ENCODE results near the gene PSD2. TPM values are rescaled to one million over a fixed set of nuclear protein-coding genes. Genes with fewer than 3 reads are reported as not detected.

PSD2 gene
- total RNA-seq, 1 experiment from 2014 or later = 0.79 TPM

DNA sequence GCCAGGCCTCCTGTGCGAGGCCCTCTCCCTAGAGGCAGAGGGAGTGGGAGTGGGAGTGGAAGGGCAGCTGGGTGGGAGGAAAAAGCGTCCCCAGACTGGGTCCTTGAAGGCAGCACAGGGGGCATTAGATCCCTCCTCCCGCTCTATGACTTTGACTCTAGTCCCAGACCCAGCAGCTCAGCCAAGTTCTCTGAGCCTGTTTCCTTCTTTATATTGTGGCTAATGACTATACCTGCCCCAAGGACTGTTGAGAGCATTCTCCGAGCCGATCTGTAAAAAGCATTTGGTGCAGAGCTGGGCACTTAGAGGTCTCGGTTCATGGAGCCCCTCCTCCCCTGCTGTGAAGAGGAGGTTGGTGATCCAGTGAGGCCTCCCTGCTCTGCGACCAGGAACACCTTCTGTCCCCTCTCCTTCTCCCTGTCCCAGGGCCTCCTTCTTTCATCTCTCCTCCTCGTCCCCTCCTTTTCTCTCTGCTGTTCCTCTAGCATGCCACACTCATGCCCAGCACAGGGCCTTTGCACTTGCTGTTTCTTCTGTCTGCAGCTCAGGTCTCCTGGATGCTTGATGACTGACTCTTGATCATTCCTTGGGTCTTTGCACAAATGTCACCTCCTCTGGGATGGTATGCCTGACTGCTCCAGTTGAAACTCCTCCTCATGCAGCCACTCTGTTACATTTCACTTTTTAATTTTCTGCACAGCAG, 23.4 kb upstream of the PSD2 start:
- no peak for TF ChIP-seq SRF (IDR thresholded peaks at IDR 0.05; ENCODE audit: low read depth)
- no peak for TF ChIP-seq POLR2A (IDR thresholded peaks at IDR 0.05; ENCODE audit: borderline replicate concordance, extremely low read depth, insufficient read depth, insufficient read length)
- TF ChIP-seq, protein P1, sequence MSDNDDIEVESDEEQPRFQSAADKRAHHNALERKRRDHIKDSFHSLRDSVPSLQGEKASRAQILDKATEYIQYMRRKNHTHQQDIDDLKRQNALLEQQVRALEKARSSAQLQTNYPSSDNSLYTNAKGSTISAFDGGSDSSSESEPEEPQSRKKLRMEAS (IDR thresholded peaks at IDR 0.05) = no peak
- TF ChIP-seq ZFX (IDR thresholded peaks at IDR 0.05) = 0 out of 2 replicates have a peak, but pooled peaks have one; percentile 12
- Histone ChIP-seq H3K9me2 (ENCODE audit: insufficient read depth) (no peaks in the 10 kb centered on the region), H3K36me3 (ENCODE audit: control insufficient read depth in 1 of 2, insufficient read depth in 2 of 2, low read length in 2 of 2) (no peaks in the 10 kb centered on the region), H3K4me2 (ENCODE audit: low read length) (no peak overlapping the region), H3K79me2 (ENCODE audit: insufficient read depth, low read length) (no peaks in the 10 kb centered on the region), H3K27ac (ENCODE audit: low read depth, low read length) (no peak overlapping the region), H3K4me3 (replicated peaks in 1 of 2; ENCODE audit: low read depth in 1 of 2, low read length in 2 of 2) (no peak overlapping the region), H3K9ac (ENCODE audit: low read length) (no peak overlapping the region), H3K9me3 (ENCODE audit: control insufficient read depth in 1 of 2, insufficient read depth in 1 of 2, low read depth in 1 of 2, low read length in 2 of 2) (no peaks in the 10 kb centered on the region), H3K4me1 (ENCODE audit: control insufficient read depth in 1 of 2, insufficient read depth in 2 of 2, low read length in 2 of 2) (peaks cover 7 to 24% of the 10 kb centered on the region in 2 experiments; a peak in 3 of 4 replicates), H4K20me1 (ENCODE audit: insufficient read depth) (no peaks in the 10 kb centered on the region), H2AFZ (ENCODE audit: low read depth, low read length, poor library complexity, severe bottlenecking) (no peak overlapping the region), H3K27me3 (ENCODE audit: insufficient read depth, low read length) (no peaks in the 10 kb centered on the region)
- ChIA-PET CTCF (no interaction called here), RAD21 (ENCODE audit: low non-redundant PET in 1 of 2, low total read pairs in 2 of 2, uncharacterized antibody in 2 of 2, unreplicated experiment in 2 of 2) (no interaction called here), POLR2A (no interaction called here)
- DNase-seq (ENCODE audit: low read depth, low spot score) (no peak), ATAC-seq (no peak)
- intact Hi-C loops (cut with micrococcal nuclease) = no loop called here
- no TSS peak for BruUV-seq (replicated peaks)

DNA sequence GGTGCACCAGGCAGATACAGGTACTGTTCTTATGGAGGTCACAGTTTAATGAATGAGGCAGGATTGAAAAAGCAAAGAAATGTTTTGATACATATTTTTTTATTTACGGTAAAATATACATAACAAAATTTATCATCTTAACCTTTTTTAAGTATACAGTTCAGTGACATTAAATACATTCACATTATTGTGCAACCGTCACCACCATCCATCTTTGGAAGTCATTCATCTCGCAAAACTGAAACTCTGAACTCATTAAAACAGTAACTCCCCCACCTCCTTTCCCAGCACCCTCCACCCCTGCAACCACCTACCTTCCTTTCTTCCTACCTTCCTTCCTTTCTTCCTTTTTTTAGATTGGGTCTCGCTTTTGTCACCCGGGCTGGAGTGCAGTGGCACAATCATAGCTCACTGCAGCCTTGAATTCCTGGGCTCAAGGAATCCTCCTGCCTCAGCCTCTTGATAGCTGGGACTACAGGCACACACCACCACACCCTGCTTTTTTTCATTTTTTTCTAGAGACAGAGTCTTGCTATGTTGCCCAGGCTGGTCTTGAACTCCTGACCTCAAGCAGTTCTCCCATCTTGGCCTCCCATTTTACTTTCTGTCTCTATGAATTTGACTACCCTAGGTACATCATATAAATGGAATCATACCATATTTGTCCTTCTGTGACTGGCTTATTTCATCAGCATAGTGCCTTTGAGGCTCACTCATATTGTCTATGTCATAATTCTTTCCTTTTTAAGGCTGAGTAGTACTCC, 22.5 kb upstream of the PSD2 start:
- Histone ChIP-seq H4K20me1 (ENCODE audit: insufficient read depth) (no peaks in the 10 kb centered on the region), H3K9ac (ENCODE audit: low read length) (no peak overlapping the region), H3K27ac (ENCODE audit: low read depth, low read length) (no peak overlapping the region), H3K4me3 (replicated peaks in 1 of 2; ENCODE audit: low read depth in 1 of 2, low read length in 2 of 2) (no peak overlapping the region), H3K4me2 (ENCODE audit: low read length) (no peak overlapping the region), H3K79me2 (ENCODE audit: insufficient read depth, low read length) (no peaks in the 10 kb centered on the region), H3K27me3 (ENCODE audit: insufficient read depth, low read length) (no peaks in the 10 kb centered on the region), H2AFZ (ENCODE audit: low read depth, low read length, poor library complexity, severe bottlenecking) (no peak overlapping the region), H3K36me3 (ENCODE audit: control insufficient read depth in 1 of 2, insufficient read depth in 2 of 2, low read length in 2 of 2) (no peaks in the 10 kb centered on the region), H3K9me2 (ENCODE audit: insufficient read depth) (no peaks in the 10 kb centered on the region), H3K4me1 (ENCODE audit: control insufficient read depth in 1 of 2, insufficient read depth in 2 of 2, low read length in 2 of 2) (peaks cover 7 to 24% of the 10 kb centered on the region in 2 experiments; a peak in 3 of 4 replicates), H3K9me3 (ENCODE audit: control insufficient read depth in 1 of 2, insufficient read depth in 1 of 2, low read depth in 1 of 2, low read length in 2 of 2) (no peaks in the 10 kb centered on the region)
- RAD21 ChIA-PET (ENCODE audit: low non-redundant PET in 1 of 2, low total read pairs in 2 of 2, uncharacterized antibody in 2 of 2, unreplicated experiment in 2 of 2) = no interaction called here
- BruUV-seq (replicated peaks) = no TSS peak
- DNase-seq (ENCODE audit: low read depth, low spot score) = no peak
- CTCF ChIA-PET = interaction anchor here (1.6 kb wide), 1 partner anchor 196 kb away, joined by 4 read pairs; no protein-coding TSS in a partner anchor
- POLR2A ChIA-PET = no interaction called here
- intact Hi-C loops (cut with micrococcal nuclease) = no loop called here
- no peak for ATAC-seq
- no peak for TF ChIP-seq SIN3A (IDR thresholded peaks at IDR 0.05; ENCODE audit: low read depth)
- TF ChIP-seq, protein P2, sequence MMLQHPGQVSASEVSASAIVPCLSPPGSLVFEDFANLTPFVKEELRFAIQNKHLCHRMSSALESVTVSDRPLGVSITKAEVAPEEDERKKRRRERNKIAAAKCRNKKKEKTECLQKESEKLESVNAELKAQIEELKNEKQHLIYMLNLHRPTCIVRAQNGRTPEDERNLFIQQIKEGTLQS (IDR thresholded peaks at IDR 0.05) = no peak
- TF ChIP-seq ZFX (IDR thresholded peaks at IDR 0.05) = no peak
- TF ChIP-seq JUND (IDR thresholded peaks at IDR 0.05) = no peak
- no peak for TF ChIP-seq YY1 (IDR thresholded peaks at IDR 0.05; ENCODE audit: extremely low read depth, insufficient replicate concordance, low read depth, low read length)
- TF ChIP-seq, protein P3, sequence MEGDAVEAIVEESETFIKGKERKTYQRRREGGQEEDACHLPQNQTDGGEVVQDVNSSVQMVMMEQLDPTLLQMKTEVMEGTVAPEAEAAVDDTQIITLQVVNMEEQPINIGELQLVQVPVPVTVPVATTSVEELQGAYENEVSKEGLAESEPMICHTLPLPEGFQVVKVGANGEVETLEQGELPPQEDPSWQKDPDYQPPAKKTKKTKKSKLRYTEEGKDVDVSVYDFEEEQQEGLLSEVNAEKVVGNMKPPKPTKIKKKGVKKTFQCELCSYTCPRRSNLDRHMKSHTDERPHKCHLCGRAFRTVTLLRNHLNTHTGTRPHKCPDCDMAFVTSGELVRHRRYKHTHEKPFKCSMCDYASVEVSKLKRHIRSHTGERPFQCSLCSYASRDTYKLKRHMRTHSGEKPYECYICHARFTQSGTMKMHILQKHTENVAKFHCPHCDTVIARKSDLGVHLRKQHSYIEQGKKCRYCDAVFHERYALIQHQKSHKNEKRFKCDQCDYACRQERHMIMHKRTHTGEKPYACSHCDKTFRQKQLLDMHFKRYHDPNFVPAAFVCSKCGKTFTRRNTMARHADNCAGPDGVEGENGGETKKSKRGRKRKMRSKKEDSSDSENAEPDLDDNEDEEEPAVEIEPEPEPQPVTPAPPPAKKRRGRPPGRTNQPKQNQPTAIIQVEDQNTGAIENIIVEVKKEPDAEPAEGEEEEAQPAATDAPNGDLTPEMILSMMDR (IDR thresholded peaks at IDR 0.05 in 2 of 3, conservative IDR thresholded peaks at IDR 0.05 in 1 of 3; ENCODE audit: borderline replicate concordance in 1 of 3, insufficient read depth in 1 of 3, low read depth in 2 of 3, low read length in 2 of 3) = no peak
- no peak for TF ChIP-seq EGR1 (IDR thresholded peaks at IDR 0.05; ENCODE audit: low read depth)
- TF ChIP-seq TCF7L2 (IDR thresholded peaks at IDR 0.05; ENCODE audit: borderline replicate concordance, extremely low read depth, insufficient read depth, insufficient read length) = no peak
- TF ChIP-seq POLR2A (IDR thresholded peaks at IDR 0.05; ENCODE audit: borderline replicate concordance, extremely low read depth, insufficient read depth, insufficient read length) = no peak
- no peak for TF ChIP-seq ELF1 (IDR thresholded peaks at IDR 0.05; ENCODE audit: borderline replicate concordance, low read depth)
- no peak for TF ChIP-seq SP1 (IDR thresholded peaks at IDR 0.05; ENCODE audit: low read depth)
- no peak for TF ChIP-seq RAD21 (IDR thresholded peaks at IDR 0.05; ENCODE audit: low read depth)
- TF ChIP-seq ZNF274 (IDR thresholded peaks at IDR 0.05; ENCODE audit: low read depth, low read length) = no peak
- TF ChIP-seq EZH2 (IDR thresholded peaks at IDR 0.05) = no peak
- no peak for TF ChIP-seq EZH2phosphoT487 (IDR thresholded peaks at IDR 0.05; ENCODE audit: borderline replicate concordance)
- no peak for TF ChIP-seq CEBPB (IDR thresholded peaks at IDR 0.05; ENCODE audit: low read depth)
